GM19035 (cell line): ENCODE data around the gene PXMP4.

ENCODE experiments used
- ATAC-seq: cut with Tn5 transposase; IDR thresholded peaks from one replicate; pipeline ENCODE4 v1.9.1; 2021; ENCODE audit not compliant: unreplicated experiment

Gene PXMP4

GRCh38 chr20:33670715-33671499, 49.2 kb downstream of the PXMP4 start:
- ATAC-seq: no peak

DNA sequence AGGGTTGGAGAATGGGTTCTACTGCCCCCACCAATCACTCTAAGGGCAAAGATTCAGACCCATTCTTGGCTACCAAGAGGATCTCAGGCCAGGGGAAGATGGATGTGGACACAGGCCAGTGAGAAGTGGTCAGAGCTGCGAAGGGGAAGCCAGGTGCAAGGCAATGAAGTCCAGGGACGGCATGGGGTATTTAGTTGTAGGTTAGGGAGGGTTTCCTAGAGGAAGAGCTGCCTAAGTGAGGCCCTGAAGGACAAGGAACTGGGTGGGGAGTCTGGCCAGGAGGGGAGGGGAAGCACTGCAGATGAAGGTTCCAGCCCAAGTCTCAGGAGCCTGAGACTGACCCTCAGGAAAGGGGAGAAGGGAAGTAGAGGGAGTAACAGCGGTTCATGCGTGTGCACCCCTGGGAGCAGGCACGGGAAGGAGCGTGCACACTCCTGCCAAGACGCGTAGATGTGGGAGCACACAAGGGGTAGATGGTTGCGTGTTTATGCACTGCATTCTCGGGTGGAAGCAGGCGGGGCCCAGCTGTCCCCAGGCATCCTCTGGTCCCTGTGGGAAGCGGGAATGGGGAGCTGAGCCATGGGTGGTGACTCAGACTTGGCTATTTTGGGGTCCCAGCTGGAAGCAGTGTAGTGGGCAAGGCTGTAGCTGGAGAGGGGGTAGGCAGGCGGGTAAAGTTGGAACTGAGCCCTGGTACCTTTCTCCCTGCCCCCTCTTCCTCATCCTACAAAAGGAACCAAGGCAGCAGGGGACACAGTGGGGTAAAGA, 50.1 kb downstream of the PXMP4 start:
- ATAC-seq: no peak

DNA sequence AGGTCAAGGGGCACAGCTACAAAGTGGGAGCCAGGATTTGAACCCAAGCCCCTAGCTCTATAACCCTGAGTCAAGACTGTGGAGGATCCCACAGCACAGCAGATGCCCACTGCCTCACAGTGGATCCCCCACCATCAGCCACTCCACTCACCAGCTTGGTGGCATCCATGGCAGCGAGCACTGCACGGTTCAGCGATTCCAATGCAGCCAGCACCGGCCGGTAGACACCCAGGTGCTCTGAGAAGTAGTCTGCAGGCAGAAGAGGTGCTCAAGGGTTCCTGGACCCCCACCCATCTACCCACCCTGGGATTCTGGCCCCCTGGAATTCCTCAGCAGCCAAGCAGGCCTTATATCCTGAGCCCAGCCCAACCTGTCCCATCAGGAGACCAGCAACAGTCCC, 50.9 kb downstream of the PXMP4 start:
- ATAC-seq: no peak

- no peak for ATAC-seq
Measured at GRCh38 chr20:33668466-33669155, 51.5 kb downstream of the PXMP4 start.

DNA sequence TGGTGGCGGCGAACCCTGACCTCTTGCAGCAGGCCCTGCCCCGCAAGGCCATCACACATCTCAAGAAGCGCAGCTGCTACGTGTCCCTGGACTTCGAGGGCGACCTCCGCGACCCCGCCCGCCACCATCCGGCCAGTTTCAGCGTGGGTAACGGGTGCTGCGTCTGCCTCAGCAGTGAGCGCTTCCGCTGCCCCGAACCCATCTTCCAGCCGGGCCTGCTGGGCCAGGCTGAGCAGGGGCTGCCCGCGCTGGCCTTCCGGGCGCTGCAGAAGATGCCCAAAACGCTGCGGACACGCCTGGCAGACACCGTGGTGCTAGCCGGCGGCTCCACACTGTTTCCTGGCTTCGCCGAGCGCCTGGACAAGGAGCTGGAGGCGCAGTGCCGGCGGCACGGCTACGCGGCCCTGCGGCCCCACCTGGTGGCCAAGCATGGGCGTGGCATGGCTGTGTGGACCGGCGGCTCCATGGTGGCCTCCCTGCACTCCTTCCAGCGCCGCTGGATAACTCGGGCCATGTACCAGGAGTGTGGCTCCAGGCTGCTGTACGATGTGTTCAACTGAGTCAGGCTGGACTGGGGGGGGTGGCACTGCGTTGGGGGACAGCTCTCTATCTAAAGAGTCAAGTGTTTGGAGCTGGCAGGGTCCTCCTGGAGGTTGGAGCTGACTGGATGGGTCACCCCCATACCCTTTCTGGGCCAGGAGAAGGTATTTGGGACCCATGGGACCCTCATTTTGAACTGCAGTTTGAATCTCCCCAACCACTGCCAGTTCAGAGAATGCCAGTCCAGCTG, 52.2 kb downstream of the PXMP4 start:
- ATAC-seq: peak; percentile 42

DNA sequence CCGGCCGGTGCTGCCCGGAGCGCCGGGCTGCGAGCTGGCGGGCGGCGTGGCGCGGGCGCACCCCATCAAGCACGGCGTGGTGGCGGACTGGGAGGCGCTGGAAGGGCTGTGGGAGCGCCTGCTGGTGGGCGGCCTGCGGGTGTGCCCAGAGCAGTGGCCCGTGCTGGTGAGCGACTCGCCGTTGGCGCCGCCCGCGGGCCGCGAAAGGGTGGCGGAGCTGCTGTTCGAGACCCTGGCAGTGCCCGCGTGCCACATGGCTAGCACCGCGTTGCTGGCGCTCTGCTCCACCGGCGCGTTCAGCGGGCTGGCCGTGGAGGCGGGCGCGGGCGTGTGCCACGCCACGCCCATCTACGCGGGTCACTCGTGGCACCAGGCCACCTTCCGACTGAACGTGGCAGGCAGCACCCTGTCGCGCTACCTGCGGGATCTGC, 52.9 kb downstream of the PXMP4 start:
- ATAC-seq: peak; percentile 20

DNA sequence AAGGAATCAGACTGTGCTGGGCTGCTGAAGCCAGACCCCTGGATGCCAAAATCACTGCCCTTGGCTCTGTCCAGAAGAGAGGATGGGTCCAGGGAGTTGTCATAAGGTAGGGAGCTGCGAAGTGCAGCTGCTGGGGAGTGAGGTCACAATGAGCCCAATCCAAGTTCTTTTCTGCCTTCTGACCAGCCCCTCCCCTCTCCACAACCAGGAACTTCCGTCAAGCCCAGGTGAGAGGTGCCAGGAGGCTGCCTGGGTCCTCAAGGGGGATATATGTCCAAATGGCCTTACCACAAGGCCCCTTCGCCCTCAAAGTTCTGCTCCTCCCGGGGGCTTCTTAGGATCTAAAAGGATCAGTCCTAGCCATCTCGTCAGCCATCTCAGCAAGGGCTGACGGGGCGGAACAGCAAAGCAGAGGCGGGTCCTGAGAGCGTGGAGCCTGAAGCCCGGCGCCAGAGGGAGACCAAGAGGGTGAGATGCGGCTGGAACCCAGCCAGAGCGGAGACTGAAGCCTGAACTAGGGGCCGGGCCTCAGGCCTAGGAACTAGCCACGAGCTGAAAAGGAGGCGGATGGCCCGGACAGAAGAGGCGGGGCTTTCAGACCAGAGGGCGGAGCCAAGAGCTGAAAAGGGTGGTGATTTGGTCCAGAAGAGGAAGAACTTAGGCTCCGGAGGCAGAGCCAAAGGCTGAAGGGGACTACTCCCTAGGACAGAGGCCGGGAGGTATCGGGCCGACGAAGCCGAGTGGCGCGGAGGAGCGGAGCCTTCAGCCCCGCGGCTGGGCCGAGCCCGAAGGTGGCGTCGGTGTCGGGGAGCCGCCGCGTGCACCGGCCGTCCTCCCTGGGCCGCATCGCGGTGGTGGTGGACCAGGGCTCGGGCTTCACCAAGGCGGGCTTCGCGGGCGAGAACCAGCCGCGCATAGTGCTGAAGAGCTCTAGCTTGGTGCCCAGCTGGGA, 53.5 kb downstream of the PXMP4 start, which contains the start of gene ACTL10:
Gene ACTL10, plus strand, starts transcription at position 651 of the 952 bp plus-strand sequence. CDS start 555 bp downstream, outside the sequence.
- peak; percentile 65 for ATAC-seq

DNA sequence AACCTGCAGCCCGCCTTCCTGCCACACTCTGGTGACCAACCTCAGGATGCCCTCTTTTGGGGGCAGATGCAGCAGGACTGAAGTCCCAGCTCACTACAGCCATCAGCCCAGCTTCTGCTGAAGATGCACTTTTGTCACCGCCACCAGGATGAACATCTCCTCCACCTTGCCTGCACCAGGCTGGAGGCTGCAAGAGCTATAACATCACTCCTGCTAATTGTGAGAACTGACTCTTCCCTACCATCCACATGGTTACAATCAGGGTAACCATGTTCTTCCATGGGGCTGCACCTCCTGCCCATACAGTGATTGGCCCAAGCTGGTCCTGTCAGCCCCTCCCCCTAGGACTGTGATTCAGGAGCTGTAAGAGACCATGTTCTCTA, 55.4 kb downstream of the PXMP4 start:
- no peak for ATAC-seq

- no peak for ATAC-seq
Measured at GRCh38 chr20:33664085-33664761, 55.9 kb downstream of the PXMP4 start.

GRCh38 chr20:33663161-33664084, 56.7 kb downstream of the PXMP4 start:
- ATAC-seq: peak; percentile 41

DNA sequence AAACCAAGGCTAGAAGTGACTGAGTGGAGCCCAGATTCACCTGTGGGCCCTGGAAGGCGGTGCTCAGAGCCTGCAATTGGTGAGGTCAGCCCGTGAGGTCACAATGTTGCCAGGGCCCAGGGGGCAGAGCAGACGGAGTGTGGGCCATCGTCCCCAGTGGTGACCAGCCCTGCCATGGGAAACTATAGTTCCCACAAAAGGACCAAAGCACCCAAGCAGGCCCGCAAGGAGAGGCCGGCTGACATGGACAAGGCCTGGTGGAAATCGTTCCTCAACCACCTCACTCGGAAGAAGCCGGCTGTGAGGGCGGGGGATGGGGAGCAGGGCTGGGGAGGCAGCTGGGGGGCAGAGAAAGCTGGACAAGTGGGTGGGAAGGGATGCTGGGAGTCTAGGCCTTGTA, 57.9 kb downstream of the PXMP4 start, which contains the start of gene C20orf144:
Gene C20orf144, plus strand, starts transcription at position 156 of the 400 bp plus-strand sequence. Its CDS starts 19 bp downstream, at position 175.
- ATAC-seq: no peak

DNA sequence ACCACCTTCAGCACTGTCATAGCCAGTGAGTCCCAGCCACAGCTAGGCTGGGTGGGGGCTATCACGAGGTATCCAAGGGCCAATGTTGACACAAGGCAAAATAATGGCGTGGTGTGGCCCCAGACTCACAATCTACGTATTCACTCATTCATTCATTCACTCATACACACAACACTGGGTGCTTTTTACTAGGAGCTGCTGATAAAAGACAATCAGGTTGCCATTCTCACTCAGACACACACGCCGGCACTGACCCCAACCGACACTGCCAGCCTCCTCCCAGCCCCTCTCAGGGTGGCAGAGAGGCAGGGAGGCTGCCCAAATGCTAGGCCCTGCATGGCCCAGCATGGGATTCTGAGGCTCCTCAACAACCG, 59.4 kb downstream of the PXMP4 start:
- ATAC-seq: no peak

DNA sequence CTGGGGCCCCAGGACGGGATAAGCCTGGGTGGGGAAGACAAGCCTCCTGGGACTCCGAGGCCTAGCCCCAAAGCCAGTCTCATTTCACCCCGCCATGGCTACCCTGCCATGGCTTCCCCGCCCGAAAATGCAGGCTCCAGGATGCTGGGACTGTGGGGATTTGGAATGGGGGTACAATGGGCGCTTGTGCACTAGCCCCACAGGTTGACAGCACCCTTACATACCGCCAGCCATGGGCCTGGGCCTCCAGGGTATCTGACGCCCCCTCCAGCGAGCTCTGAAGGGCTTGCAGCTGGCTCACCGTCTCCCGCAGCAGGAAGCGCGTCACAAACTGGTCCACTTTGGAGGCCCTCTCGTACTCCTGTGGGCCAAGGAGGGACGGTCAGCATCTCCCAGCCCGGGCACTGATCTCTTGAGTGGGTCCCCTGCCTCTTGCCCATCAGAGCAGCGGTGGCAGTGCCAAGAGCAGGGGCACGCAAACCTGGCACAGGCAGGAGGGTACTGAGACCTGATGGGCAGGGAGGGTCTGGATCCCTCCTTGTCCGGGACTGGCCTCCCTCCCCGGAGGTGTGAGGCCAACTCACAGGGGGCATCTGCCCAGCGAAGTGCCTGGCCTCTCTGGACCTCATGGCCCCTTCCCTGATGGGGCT, 60.0 kb downstream of the PXMP4 start:
- no peak for ATAC-seq

DNA sequence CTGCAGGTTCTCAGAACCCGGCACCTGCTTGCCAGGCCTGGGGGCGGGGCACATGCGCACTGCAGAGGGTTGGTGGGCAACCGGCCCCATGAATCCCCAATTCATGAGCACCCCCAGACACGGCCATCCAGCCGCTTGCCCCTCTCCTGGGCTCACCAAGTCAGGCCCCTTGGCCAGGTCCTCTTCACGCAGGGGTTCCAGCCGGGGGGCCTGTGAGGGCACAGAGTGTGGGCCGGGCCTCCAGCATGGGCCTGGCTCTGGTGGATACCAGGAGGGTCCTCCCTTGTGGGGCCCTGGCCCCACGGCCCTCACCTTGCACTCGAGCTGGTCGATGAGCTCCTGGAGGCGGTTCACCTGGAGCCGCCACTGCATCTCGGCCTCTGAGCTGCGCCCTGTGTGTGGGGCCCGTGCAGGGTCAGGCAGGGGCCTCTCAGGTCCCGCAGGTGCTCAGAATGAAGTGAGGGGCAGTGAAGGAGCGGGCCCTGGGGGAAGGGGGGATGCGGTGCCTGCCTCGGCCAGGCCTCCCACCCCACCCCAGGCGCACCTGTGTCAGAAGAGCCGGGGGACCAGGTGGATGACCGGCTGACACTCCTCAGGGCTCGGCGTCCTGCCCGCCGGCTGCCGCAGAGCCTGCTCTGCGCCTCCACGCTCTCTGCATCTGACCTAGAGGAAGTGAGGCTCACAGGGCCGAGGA, 60.6 kb downstream of the PXMP4 start:
- ATAC-seq: no peak

- no peak for ATAC-seq
Measured at GRCh38 chr20:33658929-33659328, 61.2 kb downstream of the PXMP4 start.

DNA sequence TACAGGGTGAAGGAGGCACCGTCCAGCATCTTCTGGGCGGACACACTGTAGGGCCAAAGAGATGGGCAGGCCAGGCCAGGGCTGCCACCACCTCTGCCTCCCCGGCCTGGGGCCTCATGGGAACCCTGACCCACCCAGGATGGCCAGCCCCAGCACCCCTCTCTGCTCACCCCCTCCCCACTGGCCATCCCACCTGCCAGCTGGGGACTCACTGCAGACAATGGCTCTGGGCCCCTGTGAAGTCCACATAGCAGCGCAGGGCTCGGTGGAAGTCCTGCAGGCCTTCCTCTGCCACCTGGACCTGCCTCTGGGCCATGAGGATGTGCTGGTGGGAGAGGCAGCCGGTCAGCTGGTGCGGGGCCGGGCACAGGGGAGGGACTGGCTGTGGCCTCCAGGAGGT, 61.6 kb downstream of the PXMP4 start:
- ATAC-seq: no peak

- no peak for ATAC-seq
Measured at GRCh38 chr20:33657704-33658095, 62.4 kb downstream of the PXMP4 start.
